IPS DF 6.9 (cell line): ENCODE data around the gene SALL4.

ENCODE experiments used
- DNase-seq: peaks from one replicate; pipeline ENCODE4 v3.0.0-alpha.2; 2013; ENCODE audit warnings: low read depth, low spot score
- H3K27ac ChIP-seq: one replicate; pipeline ENCODE4 v1.5.1; 2013; ENCODE audit warnings: low read length, control low read depth
- H3K27me3 ChIP-seq: 2 replicates; pipeline ENCODE4 v1.6.1; 2013; ENCODE audit warnings: mild to moderate bottlenecking, low read length; ENCODE audit not compliant: control insufficient read depth, insufficient read depth
- H3K36me3 ChIP-seq: 2 replicates; pipeline ENCODE4 v1.6.1; 2013; ENCODE audit warnings: low read length; ENCODE audit not compliant: control insufficient read depth, insufficient read depth
- H3K4me1 ChIP-seq: 2 replicates; pipeline ENCODE4 v1.6.1; 2013; ENCODE audit warnings: low read length; ENCODE audit not compliant: control insufficient read depth, insufficient read depth
- H3K4me3 ChIP-seq: 2 replicates; pipeline ENCODE4 v1.5.1; 2013; ENCODE audit warnings: mild to moderate bottlenecking, low read length
- H3K9me3 ChIP-seq: 2 replicates; pipeline ENCODE4 v1.6.1; 2013; ENCODE audit warnings: low read length, inconsistent platforms; ENCODE audit not compliant: control insufficient read depth, insufficient read depth
- WGBS: extraction: QIAGEN DNeasy Blood & Tissue Kit; methylation state at CpG from one replicate; pipeline ENCODE4 v1.1.7; 2013; ENCODE audit warnings: mixed read lengths, missing lambda C conversion rate; ENCODE audit not compliant: insufficient read length, insufficient coverage; 5-methylcytosine and 5-hydroxymethylcytosine counted together

The SALL4 gene

DNA sequence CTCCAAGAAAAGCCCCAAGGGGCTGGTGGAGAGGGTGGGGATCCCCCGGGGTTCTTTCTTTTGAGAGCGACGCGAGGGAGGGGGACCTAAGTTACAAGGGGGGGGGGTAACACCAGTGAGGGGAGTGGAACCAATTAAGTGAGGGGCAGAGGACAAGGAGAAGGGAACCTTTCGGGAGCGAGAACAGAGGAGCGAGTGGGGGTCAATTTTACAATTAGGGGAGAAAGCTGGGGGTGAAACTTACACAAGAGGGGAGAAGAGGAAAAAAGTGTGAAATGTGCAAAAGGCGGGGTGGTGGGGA is 548 bp downstream of the SALL4 start:
- H3K36me3 ChIP-seq, result no peaks in the 10 kb centered on the region
- DNase-seq, result no peak
- H3K27me3 ChIP-seq, result no peaks in the 10 kb centered on the region
- no peak overlapping the region for H3K27ac ChIP-seq
- H3K4me3 ChIP-seq, result peak overlapping the region; percentile 87
- no CpG with 5 or more reads among the region's 8 CpGs for WGBS
- H3K9me3 ChIP-seq, result no peaks in the 10 kb centered on the region
- no peaks in the 10 kb centered on the region; the same call in 1 of the 2 replicates for H3K4me1 ChIP-seq

DNA sequence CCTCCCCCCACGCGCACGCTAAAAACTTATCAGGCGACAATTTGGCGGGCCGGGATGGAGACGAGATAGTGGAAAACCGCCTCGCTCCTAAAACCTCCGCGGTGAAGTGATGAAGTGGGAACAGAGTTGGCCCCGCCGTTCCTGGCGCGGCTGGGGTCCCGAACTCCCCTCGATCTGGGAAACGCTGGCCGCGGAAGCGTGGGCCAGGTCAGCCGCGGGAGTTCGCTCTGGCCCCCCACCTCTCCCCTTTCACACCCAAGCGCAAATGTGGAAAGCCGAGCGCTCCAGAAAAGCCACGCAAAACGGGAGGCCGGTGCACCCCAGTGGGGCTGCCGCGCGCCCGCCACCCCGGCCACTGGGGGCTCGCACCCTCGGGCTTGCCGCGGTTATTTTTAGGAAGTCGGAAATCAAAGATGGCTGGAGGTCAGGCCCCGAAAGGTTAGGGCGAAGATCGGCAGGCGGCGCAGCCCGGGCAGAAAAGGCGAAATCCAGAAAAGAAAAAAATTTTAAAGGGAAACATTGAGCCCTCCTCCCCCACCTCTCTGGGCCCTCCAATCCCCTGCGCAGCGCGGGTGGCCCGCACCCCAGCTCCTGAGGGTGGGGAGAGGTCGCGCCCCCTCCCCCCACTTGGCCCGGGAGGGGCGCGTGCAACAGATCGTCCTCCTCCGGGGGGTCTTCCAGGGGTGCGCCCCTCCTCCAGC is 1.0 kb downstream of the SALL4 start:
- H3K27me3 ChIP-seq, result no peaks in the 10 kb centered on the region
- no peak for DNase-seq
- no CpG with 5 or more reads among the region's 59 CpGs for WGBS
- H3K4me1 ChIP-seq, result no peaks in the 10 kb centered on the region; the same call in 1 of the 2 replicates
- no peak overlapping the region for H3K27ac ChIP-seq
- no peaks in the 10 kb centered on the region for H3K36me3 ChIP-seq
- peak overlapping the region; percentile 87 for H3K4me3 ChIP-seq
- no peaks in the 10 kb centered on the region for H3K9me3 ChIP-seq

GRCh38 chr20:51800872-51801121 is 1.5 kb downstream of the SALL4 start:
- DNase-seq, result no peak
- Histone ChIP-seq H3K27me3 (no peaks in the 10 kb centered on the region), H3K4me3 (peak overlapping the region; percentile 87), H3K27ac (no peak overlapping the region), H3K9me3 (no peaks in the 10 kb centered on the region), H3K36me3 (no peaks in the 10 kb centered on the region), H3K4me1 (no peaks in the 10 kb centered on the region; the same call in 1 of the 2 replicates)
- WGBS, result no CpG with 5 or more reads among the region's 18 CpGs

- WGBS, result no CpG with 5 or more reads among the region's 44 CpGs
- peak; percentile 79 for DNase-seq
- Histone ChIP-seq H3K36me3 (no peaks in the 10 kb centered on the region), H3K9me3 (no peaks in the 10 kb centered on the region), H3K4me3 (peak overlapping the region; percentile 87), H3K4me1 (no peaks in the 10 kb centered on the region; the same call in 1 of the 2 replicates), H3K27ac (no peak overlapping the region), H3K27me3 (no peaks in the 10 kb centered on the region)
Observed at GRCh38 chr20:51800060-51800871, 2.1 kb downstream of the SALL4 start.

DNA sequence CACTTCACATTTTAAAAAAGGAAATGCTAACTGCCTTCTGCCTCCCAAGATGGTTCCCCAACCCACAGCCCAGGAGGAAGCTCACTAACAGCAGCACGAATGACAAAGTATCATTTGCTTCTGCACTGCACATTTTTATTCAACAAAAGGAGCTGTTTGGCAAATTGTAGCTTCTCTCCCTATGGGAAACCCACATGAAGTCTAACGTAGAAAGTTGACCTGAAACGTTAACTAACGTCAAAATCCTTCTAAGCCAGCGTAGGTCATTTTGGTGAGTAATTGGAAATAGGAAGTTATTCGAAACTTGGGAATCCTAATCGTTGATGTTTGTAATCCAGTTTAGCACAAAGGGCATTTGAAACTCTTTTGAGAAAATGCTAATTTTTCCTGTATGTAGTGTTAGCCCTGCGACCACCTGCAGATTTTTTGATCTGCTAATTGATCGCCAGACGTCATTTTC is 2.9 kb downstream of the SALL4 start:
- Histone ChIP-seq H3K36me3 (0 out of 2 replicates have a peak, but pooled peaks cover 2% of the 10 kb centered on the region), H3K27me3 (no peaks in the 10 kb centered on the region), H3K27ac (peak overlapping the region; percentile 87), H3K4me3 (peak overlapping the region; percentile 87; the same call in 1 of the 2 replicates), H3K4me1 (no peaks in the 10 kb centered on the region; the same call in 1 of the 2 replicates), H3K9me3 (no peaks in the 10 kb centered on the region)
- no peak for DNase-seq
- no CpG with 5 or more reads among the region's 10 CpGs for WGBS

- Histone ChIP-seq H3K27me3 (no peaks in the 10 kb centered on the region), H3K27ac (no peak overlapping the region), H3K36me3 (0 out of 2 replicates have a peak, but pooled peaks cover 2% of the 10 kb centered on the region), H3K4me3 (no peak overlapping the region; the same call in 1 of the 2 replicates), H3K9me3 (no peaks in the 10 kb centered on the region), H3K4me1 (no peaks in the 10 kb centered on the region; the same call in 1 of the 2 replicates)
- WGBS, result no CpG with 5 or more reads among the region's 3 CpGs
- no peak for DNase-seq
Observed at GRCh38 chr20:51797357-51798025, 4.8 kb downstream of the SALL4 start.

DNA sequence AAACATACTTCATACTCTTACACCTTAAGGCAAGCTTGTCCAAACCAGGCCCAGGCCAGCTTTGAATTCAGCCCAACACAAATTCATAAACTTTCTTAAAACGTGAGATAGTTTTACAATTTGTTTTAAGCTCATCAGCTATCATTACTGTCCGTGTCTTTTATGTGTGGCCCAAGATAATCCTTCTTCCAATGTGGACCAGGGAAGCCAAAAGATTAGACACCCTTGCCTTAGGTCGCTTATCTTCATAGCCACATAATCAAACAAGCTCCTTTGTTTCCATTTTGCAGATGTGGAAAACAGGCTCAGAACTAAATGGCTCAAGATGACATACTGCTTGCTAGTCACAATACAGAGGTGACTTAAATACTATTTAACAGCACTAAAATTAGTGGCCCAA is 6.0 kb downstream of the SALL4 start:
- Histone ChIP-seq H3K27ac (no peak overlapping the region), H3K4me3 (no peak overlapping the region)
- WGBS, result no CpG with 5 or more reads among the region's 3 CpGs

DNA sequence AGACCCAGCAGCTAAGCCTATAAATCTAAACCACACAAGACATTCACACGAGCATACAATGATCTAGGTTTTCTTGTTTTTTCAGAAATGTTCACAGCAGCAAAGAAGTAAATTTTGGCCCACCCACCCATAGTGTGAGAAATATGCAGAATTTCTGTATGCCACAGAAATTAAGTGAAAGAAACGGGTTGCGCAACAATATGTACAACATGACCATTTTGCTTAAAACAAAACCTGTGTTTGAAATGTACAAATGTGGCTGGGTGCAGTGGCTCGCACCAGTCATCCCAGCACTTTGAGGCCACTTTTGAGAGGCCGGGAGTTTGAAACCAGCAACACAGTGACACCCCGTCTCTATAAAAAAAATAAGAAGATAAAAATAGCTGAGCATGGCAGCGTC is 9.4 kb downstream of the SALL4 start:
- Histone ChIP-seq H3K4me3 (no peak overlapping the region), H3K27ac (no peak overlapping the region), H3K27me3 (no peaks in the 10 kb centered on the region), H3K9me3 (no peaks in the 10 kb centered on the region), H3K36me3 (peaks cover 34% of the 10 kb centered on the region), H3K4me1 (no peaks in the 10 kb centered on the region; the same call in 1 of the 2 replicates)
- no CpG with 5 or more reads among the region's 7 CpGs for WGBS
- no peak for DNase-seq

More for the DNA sequence above, 6.0 kb downstream of the SALL4 start:
- Histone ChIP-seq H3K9me3 (no peaks in the 10 kb centered on the region), H3K27me3 (no peaks in the 10 kb centered on the region), H3K36me3 (peaks cover 11% of the 10 kb centered on the region), H3K4me1 (no peaks in the 10 kb centered on the region; the same call in 1 of the 2 replicates)
- DNase-seq, result no peak

- Histone ChIP-seq H3K4me3 (no peak overlapping the region), H3K4me1 (no peaks in the 10 kb centered on the region), H3K36me3 (peaks cover 47% of the 10 kb centered on the region), H3K27me3 (no peaks in the 10 kb centered on the region), H3K27ac (no peak overlapping the region), H3K9me3 (no peaks in the 10 kb centered on the region)
- no peak for DNase-seq
- WGBS, result no CpG with 5 or more reads among the region's 13 CpGs
Observed at GRCh38 chr20:51791626-51792025, 10.7 kb downstream of the SALL4 start.

DNA sequence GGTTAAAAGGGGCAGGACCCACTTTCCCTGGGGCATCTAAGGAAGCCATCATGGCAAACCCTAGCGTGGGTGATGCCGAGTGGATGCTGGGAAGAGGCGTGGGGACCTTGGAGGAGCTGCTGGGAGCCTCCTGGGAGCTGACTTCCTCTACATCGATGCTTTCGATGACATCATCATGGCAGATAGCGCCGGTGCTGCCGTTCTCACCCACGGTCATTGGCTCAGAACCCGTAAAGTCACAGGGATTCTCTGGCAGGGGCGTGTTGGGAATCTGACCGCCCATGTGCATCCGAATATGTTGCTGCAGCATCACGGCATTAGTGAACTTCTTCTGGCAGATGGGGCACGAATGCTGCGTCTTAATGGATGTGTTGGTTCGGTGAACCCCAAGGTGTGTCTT is 12.1 kb downstream of the SALL4 start:
- Histone ChIP-seq H3K9me3 (no peaks in the 10 kb centered on the region), H3K4me3 (no peak overlapping the region), H3K27me3 (no peaks in the 10 kb centered on the region), H3K4me1 (no peaks in the 10 kb centered on the region), H3K36me3 (peaks cover 50% of the 10 kb centered on the region), H3K27ac (no peak overlapping the region)
- no peak for DNase-seq
- no CpG with 5 or more reads among the region's 17 CpGs for WGBS
